ENCODE measurements around the gene FBLN1.
"Not testable (repeated sequence)": the region's sequence is repeated elsewhere in the genome, so short reads cannot be mapped to it uniquely, and the experiment has no call there.

The FBLN1 gene

DNA sequence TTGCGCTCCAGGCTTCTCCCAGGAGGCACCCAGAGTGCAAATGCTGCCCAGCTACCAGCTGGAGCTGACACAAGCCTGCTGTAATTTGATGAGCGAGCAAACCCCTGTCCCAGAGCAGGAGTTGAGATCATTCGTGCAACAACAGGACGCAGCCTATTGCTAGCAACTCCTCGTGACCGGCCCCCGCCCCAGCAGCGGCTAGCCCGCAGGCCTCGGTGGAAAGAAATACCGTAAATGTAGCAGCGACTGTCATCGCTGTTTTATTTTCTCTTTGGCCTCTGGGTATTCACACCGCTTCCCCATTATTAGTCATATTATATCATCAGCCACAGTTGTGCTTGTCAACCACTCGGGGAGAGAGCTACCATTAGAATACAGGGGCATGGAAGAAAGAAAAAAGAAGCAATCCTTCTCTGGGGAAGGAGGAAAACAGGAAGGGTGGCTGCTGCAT, 109.8 kb downstream of the FBLN1 start:
- Histone ChIP-seq H3K9ac (ENCODE audit: low read length in 2 of 2) (no peak overlapping the region), H3K9me3 (ENCODE audit: control insufficient read depth in 2 of 2, low read length in 2 of 2) (peaks cover 0 to 4% of the 10 kb centered on the region in 2 donors), H3K36me3 (ENCODE audit: control insufficient read depth in 2 of 2, insufficient read depth in 2 of 2, low read length in 2 of 2) (no peaks in the 10 kb centered on the region), H3K27me3 (ENCODE audit: control insufficient read depth in 1 of 2, insufficient read depth in 2 of 2, low read length in 2 of 2) (no peaks in the 10 kb centered on the region), H3K27ac (ENCODE audit: low read length) (no peak overlapping the region), H3K4me3 (ENCODE audit: low read length in 2 of 2) (no peak overlapping the region), H3K4me1 (ENCODE audit: control insufficient read depth, insufficient read depth, low read length) (peaks cover 2% of the 10 kb centered on the region)

DNA sequence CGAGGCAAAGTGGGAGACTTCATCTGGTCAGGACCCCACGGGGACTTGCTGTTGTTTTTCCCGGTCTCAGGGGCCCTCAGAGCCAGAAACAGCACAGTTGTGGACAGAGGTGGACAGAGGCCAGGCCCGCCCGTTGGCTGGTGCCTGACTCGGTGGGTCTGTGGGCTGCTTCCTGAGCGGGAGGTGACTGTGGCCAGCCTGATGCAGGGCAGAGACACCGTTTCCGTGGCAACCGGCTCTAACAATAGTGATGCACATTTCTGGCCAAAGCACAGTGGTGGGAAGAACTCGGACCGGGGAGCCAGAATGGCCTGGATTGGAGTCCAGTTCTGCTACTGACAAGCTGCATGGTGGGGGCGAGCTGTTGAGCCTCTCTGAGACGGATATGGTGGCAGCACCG, 110.3 kb downstream of the FBLN1 start:
- H3K27ac ChIP-seq (ENCODE audit: low read length) = no peak overlapping the region
- no peak overlapping the region for H3K9ac ChIP-seq (ENCODE audit: low read length in 2 of 2)
- no peaks in the 10 kb centered on the region for H3K36me3 ChIP-seq (ENCODE audit: control insufficient read depth in 2 of 2, insufficient read depth in 2 of 2, low read length in 2 of 2)
- H3K9me3 ChIP-seq (ENCODE audit: control insufficient read depth in 2 of 2, low read length in 2 of 2) = peaks cover 0 to 4% of the 10 kb centered on the region in 2 donors
- H3K4me3 ChIP-seq (ENCODE audit: low read length in 2 of 2) = no peak overlapping the region
- H3K27me3 ChIP-seq (ENCODE audit: control insufficient read depth in 1 of 2, insufficient read depth in 2 of 2, low read length in 2 of 2) = no peaks in the 10 kb centered on the region
- peaks cover 2% of the 10 kb centered on the region for H3K4me1 ChIP-seq (ENCODE audit: control insufficient read depth, insufficient read depth, low read length)

DNA sequence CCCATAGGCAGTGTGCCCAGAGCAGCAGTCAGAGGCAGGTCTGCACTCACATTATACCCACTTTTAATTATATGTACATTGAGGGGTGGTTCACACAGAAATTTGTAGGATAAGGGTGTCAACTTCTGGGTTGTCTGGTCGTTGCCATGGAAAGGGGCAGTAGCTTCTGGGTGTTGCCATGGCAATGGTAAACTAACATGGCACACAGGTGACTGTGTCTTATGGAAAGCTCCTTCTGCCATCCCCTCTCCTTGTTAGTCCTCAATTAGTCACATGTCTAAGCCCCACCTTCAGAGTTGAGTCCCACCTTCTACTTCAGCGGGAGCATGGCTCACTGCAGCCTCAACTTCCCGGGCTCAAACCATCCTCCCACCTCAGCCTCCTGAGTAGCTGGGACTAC, 112.7 kb downstream of the FBLN1 start:
- H3K9ac ChIP-seq (ENCODE audit: low read length in 2 of 2) = no peak overlapping the region

DNA sequence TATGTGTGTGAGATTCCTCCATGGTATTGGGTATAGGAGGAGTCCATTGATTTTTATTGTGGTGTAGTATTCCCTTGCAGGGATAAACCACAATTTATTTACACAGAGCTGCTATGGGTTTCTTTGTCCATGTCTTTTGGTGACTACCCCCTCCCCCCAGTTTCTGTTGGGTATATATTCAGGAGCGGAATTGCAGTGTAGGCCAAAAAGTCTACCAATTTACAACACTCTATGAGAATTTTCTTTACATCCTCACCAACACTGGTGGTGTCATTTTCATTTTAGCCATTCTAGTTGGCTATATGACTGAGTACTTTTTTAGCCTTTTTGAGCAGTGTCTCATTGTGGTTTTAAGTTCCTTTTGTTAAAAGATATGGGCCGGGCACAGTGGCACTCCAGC, 113.7 kb downstream of the FBLN1 start:
- Histone ChIP-seq H3K9ac (ENCODE audit: low read length in 2 of 2) (no peak overlapping the region), H3K4me1 (ENCODE audit: control insufficient read depth, insufficient read depth, low read length) (peaks cover 2% of the 10 kb centered on the region), H3K27me3 (ENCODE audit: control insufficient read depth in 1 of 2, insufficient read depth in 2 of 2, low read length in 2 of 2) (no peaks in the 10 kb centered on the region), H3K36me3 (ENCODE audit: control insufficient read depth in 2 of 2, insufficient read depth in 2 of 2, low read length in 2 of 2) (no peaks in the 10 kb centered on the region), H3K4me3 (ENCODE audit: low read length in 2 of 2) (no peak overlapping the region), H3K9me3 (ENCODE audit: control insufficient read depth in 2 of 2, low read length in 2 of 2) (peaks cover 0 to 6% of the 10 kb centered on the region in 2 donors), H3K27ac (ENCODE audit: low read length) (no peak overlapping the region)

More for the DNA sequence above, 112.7 kb downstream of the FBLN1 start:
- no peak overlapping the region for H3K27ac ChIP-seq (ENCODE audit: low read length)
- H3K27me3 ChIP-seq (ENCODE audit: control insufficient read depth in 1 of 2, insufficient read depth in 2 of 2, low read length in 2 of 2) = no peaks in the 10 kb centered on the region
- peaks cover 0 to 6% of the 10 kb centered on the region in 2 donors for H3K9me3 ChIP-seq (ENCODE audit: control insufficient read depth in 2 of 2, low read length in 2 of 2)
- H3K36me3 ChIP-seq (ENCODE audit: control insufficient read depth in 2 of 2, insufficient read depth in 2 of 2, low read length in 2 of 2) = no peaks in the 10 kb centered on the region
- peaks cover 2% of the 10 kb centered on the region for H3K4me1 ChIP-seq (ENCODE audit: control insufficient read depth, insufficient read depth, low read length)
- H3K4me3 ChIP-seq (ENCODE audit: low read length in 2 of 2) = no peak overlapping the region

DNA sequence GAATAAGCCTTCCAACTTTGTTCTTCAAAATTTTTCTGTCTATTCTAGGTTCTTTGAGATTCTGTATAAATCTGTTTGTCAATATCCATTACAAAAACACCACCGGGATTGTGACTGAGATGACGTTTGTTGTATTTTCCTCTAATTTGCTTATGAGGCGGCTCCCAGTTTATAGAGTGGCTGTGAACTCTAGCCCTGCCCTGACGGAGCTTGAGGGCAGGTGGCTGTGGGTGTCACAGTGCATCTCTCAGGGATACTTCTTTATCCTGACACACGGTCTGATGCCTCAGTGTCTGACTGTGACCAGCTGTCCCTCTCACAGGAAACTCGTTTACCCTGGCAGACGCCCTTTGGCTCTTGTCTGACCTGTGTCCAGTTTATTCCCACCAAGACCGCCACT, 115.3 kb downstream of the FBLN1 start:
- no peak overlapping the region for H3K9ac ChIP-seq (ENCODE audit: low read length in 2 of 2)
- no peaks in the 10 kb centered on the region for H3K36me3 ChIP-seq (ENCODE audit: control insufficient read depth in 2 of 2, insufficient read depth in 2 of 2, low read length in 2 of 2)
- H3K4me3 ChIP-seq (ENCODE audit: low read length in 2 of 2) = no peak overlapping the region
- H3K27ac ChIP-seq (ENCODE audit: low read length) = no peak overlapping the region
- peaks cover 0 to 6% of the 10 kb centered on the region in 2 donors for H3K9me3 ChIP-seq (ENCODE audit: control insufficient read depth in 2 of 2, low read length in 2 of 2)
- peaks cover 1% of the 10 kb centered on the region for H3K4me1 ChIP-seq (ENCODE audit: control insufficient read depth, insufficient read depth, low read length)
- no peaks in the 10 kb centered on the region for H3K27me3 ChIP-seq (ENCODE audit: control insufficient read depth in 1 of 2, insufficient read depth in 2 of 2, low read length in 2 of 2)

DNA sequence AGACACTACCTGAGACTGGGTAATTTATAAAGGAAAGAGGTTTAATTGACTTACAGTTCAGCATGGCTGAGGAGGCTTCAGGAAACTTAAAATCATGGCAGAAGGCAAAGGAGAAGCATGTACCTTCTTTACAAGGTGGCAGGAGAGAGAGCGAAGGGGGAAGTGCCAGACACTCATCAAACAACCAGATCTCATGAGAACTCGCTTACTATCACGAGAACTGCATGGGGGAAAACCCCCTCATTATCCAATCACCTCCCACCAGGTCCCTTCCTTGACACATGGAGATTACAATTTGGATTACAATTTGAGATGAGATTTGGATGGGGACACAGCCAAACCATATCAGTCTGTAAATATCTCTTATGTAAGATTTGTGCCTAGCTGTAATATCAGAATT, 118.0 kb downstream of the FBLN1 start:
- Histone ChIP-seq H3K27me3 (ENCODE audit: control insufficient read depth in 1 of 2, insufficient read depth in 2 of 2, low read length in 2 of 2) (no peaks in the 10 kb centered on the region), H3K9ac (ENCODE audit: low read length in 2 of 2) (no peak overlapping the region), H3K9me3 (ENCODE audit: control insufficient read depth in 2 of 2, low read length in 2 of 2) (peaks cover 0 to 6% of the 10 kb centered on the region in 2 donors), H3K27ac (ENCODE audit: low read length) (no peak overlapping the region), H3K4me3 (ENCODE audit: low read length in 2 of 2) (no peak overlapping the region), H3K4me1 (ENCODE audit: control insufficient read depth, insufficient read depth, low read length) (no peaks in the 10 kb centered on the region), H3K36me3 (ENCODE audit: control insufficient read depth in 2 of 2, insufficient read depth in 2 of 2, low read length in 2 of 2) (no peaks in the 10 kb centered on the region)

DNA sequence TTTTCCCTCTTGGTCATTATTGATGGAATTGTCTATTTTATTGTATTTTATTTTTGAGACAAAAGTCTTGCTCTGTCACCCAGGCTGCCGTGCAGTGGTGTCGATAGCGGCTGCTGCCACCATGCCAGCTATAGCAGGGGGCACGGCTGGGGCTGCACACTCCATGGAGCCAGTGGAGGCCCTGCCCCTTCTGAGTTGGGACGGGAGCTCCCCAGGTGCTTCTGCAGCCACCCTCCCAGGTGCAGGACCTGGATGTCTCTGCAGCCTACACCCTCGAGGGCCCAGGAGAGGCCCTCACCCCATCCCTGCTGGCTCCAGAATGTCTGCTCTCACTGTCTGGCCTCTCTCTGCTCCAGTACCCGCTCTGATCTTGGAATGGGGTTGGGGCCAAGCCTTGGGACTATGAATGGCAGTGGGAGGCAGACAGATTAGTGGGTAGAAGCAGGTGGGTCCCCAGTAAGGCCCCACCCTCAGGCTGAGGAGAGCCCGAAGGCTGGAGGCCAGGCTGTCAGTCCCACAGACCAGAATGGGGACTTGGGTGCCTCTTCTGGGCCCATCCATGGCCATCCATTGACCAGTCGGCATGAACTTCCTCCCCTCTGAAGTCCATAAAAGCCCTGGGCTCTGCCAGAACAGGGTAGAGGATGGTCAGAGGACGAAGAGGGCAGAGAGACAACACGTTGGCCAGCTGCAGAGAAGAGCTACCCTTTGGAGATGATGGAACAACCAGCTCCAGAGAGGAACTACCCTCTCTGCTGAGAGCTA, 119.3 kb downstream of the FBLN1 start:
- Histone ChIP-seq H3K4me1 (ENCODE audit: control insufficient read depth, insufficient read depth, low read length) (no peaks in the 10 kb centered on the region), H3K9me3 (ENCODE audit: control insufficient read depth in 2 of 2, low read length in 2 of 2) (peaks cover 0 to 2% of the 10 kb centered on the region in 2 donors), H3K36me3 (ENCODE audit: control insufficient read depth in 2 of 2, insufficient read depth in 2 of 2, low read length in 2 of 2) (no peaks in the 10 kb centered on the region), H3K27ac (ENCODE audit: low read length) (no peak overlapping the region), H3K27me3 (ENCODE audit: control insufficient read depth in 1 of 2, insufficient read depth in 2 of 2, low read length in 2 of 2) (no peaks in the 10 kb centered on the region), H3K9ac (ENCODE audit: low read length in 2 of 2) (no peak overlapping the region), H3K4me3 (ENCODE audit: low read length in 2 of 2) (no peak overlapping the region)

DNA sequence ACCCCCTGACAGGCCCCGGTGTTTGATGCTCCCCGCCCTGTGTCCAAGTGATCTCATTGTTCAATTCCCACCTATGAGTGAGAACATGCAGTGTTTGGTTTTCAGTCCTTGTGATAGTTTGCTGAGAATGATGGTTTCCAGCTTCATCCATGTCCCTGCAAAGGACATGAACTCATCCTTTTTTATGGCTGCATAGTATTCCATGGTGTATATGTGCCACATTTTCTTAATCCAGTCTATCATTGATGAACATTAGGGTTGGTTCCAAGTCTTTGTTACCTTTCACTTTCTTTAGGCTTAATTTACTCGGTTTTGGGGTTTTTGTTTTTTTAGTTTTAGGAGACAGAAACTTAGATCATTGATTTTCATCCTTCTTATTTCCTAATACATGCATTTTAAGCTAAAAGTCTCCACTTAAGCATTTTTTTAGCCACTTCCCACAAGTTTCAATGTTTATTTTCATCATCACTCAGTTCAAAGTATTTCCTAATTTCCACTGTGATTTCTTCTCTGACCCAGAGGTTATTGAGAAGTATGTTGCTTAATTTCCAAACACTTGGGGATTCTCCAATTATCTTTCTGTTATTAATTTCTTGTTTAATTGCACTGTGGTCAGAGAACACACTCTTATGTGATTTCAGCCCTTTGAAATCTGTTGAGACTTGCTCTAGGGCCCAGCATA, 120.9 kb downstream of the FBLN1 start:
- H3K4me1 ChIP-seq (ENCODE audit: control insufficient read depth, insufficient read depth, low read length); H3K36me3 ChIP-seq (ENCODE audit: control insufficient read depth in 2 of 2, insufficient read depth in 2 of 2, low read length in 2 of 2); H3K27me3 ChIP-seq (ENCODE audit: control insufficient read depth in 1 of 2, insufficient read depth in 2 of 2, low read length in 2 of 2); H3K27ac ChIP-seq (ENCODE audit: low read length); H3K9me3 ChIP-seq (ENCODE audit: control insufficient read depth in 2 of 2, low read length in 2 of 2); H3K9ac ChIP-seq (ENCODE audit: low read length in 2 of 2); H3K4me3 ChIP-seq (ENCODE audit: low read length in 2 of 2): not testable (repeated sequence)

DNA sequence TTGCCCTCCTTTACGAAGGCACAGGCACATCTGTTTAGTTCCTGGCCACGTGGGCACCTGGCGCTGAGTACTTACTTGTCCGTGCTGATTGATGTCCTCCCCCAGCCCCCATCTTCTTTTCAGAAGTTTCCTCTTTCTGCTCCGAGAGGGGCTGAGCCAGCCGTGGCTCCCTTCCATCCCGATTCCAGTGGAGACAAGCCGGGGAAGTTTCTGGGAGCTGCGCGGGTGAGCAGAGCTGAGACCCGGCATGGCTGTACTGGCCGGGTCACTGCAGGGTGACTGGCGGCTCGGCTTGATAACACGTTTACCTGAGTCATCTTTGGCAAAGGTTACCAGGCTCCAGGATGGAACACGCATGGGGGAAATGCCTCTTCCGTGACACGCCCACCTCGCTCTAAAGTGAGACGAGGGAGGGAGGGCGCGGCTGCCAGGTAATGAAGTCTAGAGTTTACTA, 123.5 kb downstream of the FBLN1 start:
- no peak overlapping the region for H3K4me3 ChIP-seq (ENCODE audit: low read length in 2 of 2)
- H3K27ac ChIP-seq (ENCODE audit: low read length) = no peak overlapping the region
- H3K9ac ChIP-seq (ENCODE audit: low read length in 2 of 2) = no peak overlapping the region
- H3K36me3 ChIP-seq (ENCODE audit: control insufficient read depth in 2 of 2, insufficient read depth in 2 of 2, low read length in 2 of 2) = no peaks in the 10 kb centered on the region
- H3K9me3 ChIP-seq (ENCODE audit: control insufficient read depth in 2 of 2, low read length in 2 of 2) = no peaks in the 10 kb centered on the region
- H3K4me1 ChIP-seq (ENCODE audit: control insufficient read depth, insufficient read depth, low read length) = no peaks in the 10 kb centered on the region
- peaks cover 4 to 12% of the 10 kb centered on the region in 2 donors for H3K27me3 ChIP-seq (ENCODE audit: control insufficient read depth in 1 of 2, insufficient read depth in 2 of 2, low read length in 2 of 2)

DNA sequence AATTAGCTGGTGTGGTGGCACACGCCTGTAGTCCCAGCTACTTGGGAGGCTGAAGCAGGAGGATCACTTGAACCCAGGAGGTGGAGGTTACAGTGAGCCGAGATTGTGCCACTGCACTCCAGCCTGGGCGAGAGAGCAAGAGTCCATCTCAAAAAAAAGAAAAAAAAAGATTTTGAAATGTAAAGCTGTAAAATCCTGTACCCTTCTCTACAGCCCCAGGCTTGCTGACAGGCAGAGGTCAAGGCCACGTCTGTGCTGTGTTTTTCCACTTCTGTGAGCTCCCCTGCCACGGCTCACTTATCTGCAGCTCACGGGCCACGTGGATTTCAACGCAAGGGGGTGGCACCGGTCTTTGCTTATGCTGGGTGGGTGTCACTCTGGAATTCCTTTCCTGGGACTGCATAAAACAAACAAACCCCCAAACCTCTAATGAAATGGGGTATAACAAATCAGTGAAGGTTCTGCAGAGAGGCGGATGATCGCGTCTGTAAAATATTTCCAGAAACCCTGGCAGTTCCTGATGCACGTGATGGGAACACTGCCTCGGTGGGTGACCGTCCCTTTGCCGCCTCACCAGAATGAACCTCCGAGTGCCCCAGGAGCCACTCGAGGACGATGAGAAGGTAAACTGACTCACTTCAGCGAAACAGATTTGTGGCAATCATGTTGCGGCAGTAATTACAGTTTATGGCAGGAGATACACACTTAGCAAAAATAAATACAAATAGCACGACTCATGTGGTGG, 125.0 kb downstream of the FBLN1 start:
- H3K27me3 ChIP-seq (ENCODE audit: control insufficient read depth in 1 of 2, insufficient read depth in 2 of 2, low read length in 2 of 2) = peaks cover 7 to 22% of the 10 kb centered on the region in 2 donors
- no peak overlapping the region for H3K27ac ChIP-seq (ENCODE audit: low read length)
- no peaks in the 10 kb centered on the region for H3K9me3 ChIP-seq (ENCODE audit: control insufficient read depth in 2 of 2, low read length in 2 of 2)
- no peaks in the 10 kb centered on the region for H3K4me1 ChIP-seq (ENCODE audit: control insufficient read depth, insufficient read depth, low read length)
- no peak overlapping the region for H3K4me3 ChIP-seq (ENCODE audit: low read length in 2 of 2)
- H3K36me3 ChIP-seq (ENCODE audit: control insufficient read depth in 2 of 2, insufficient read depth in 2 of 2, low read length in 2 of 2) = no peaks in the 10 kb centered on the region
- no peak overlapping the region for H3K9ac ChIP-seq (ENCODE audit: low read length in 2 of 2)
